ENCODE results near the gene RING1.

Gene RING1

DNA sequence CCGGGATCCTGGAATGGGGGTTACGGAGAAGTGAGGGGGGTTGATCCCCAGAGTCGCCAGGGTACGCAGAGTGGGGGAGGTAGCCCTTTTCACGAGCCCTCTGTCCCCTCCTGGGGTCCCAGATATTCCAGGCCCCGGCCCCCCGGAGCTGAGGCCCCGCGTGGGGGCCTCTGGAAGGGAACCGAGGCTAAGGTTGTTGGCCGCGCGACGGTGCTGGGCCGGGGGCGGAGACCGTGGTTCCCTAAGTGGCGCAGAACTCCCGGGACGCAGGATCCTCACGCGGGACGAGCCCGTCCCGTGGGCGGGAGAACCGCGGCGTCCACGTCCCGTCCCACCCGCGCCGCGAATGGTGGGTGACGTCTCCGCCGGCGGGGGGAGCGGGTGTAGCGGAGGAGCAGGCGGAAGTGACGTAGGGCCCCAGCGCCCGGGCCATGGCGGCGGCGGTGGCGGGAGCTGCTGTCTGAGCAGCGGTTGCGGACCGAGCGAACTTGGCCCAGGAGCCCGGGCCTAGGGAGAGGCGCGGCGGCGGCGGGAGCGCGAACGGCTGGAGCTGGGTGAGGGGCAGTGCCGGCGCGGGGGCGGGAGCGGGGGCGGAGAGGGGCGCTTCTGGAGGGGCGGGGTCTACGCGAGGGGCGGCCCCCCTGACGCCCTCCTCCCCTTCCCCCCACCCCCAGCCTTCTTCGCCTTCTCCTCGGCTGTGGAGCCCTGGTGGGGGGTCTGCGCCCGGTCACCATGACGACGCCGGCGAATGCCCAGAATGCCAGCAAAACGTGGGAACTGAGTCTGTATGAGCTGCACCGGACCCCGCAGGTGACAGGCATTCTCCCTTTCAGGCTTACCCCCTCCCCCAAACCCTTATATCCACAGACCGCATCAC is at the start of gene RING1:
Gene RING1, plus strand, starts transcription at position 410 of the 877 bp plus-strand sequence. Its CDS starts 323 bp downstream, at position 733.
- peak; percentile 71 for DNase-seq (ENCODE audit: low read depth in 2 of 2, low spot score in 1 of 2)

GRCh38 chr6:33160096-33160495 is 48.2 kb upstream of the RING1 start:
- no peak for DNase-seq (ENCODE audit: low read depth in 2 of 2, low spot score in 1 of 2)

DNA sequence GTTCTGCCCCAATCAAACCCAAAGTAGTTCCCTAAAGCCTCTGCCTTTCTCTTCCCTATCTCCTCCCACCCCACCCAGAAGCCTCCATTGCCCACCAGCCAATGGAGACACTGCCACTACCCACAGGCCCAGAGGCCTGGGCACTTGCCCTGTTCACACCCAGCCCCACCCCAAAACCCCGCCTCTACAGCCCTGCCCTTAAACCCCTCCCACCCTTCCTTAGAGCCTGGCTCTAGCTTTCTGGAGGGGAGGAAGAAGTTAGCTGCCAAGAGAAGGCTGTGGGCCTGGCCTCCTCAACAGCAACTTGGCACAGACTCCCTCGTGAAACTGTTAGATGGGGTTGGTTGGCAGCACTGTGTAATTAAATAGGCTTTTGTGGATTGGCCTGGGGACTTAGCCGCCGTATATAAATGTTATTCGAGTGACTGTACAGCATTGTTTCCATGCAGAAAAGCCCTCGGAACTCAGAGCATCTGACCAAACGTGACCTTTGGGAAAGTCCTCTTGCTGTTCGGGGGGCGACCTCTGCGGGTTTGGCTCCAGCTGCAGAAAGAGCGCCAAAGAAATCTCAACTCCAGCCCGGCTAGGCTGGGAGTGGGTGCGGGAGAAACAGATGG is 47.5 kb upstream of the RING1 start:
- DNase-seq (ENCODE audit: low read depth in 2 of 2, low spot score in 1 of 2), result no peak

DNA sequence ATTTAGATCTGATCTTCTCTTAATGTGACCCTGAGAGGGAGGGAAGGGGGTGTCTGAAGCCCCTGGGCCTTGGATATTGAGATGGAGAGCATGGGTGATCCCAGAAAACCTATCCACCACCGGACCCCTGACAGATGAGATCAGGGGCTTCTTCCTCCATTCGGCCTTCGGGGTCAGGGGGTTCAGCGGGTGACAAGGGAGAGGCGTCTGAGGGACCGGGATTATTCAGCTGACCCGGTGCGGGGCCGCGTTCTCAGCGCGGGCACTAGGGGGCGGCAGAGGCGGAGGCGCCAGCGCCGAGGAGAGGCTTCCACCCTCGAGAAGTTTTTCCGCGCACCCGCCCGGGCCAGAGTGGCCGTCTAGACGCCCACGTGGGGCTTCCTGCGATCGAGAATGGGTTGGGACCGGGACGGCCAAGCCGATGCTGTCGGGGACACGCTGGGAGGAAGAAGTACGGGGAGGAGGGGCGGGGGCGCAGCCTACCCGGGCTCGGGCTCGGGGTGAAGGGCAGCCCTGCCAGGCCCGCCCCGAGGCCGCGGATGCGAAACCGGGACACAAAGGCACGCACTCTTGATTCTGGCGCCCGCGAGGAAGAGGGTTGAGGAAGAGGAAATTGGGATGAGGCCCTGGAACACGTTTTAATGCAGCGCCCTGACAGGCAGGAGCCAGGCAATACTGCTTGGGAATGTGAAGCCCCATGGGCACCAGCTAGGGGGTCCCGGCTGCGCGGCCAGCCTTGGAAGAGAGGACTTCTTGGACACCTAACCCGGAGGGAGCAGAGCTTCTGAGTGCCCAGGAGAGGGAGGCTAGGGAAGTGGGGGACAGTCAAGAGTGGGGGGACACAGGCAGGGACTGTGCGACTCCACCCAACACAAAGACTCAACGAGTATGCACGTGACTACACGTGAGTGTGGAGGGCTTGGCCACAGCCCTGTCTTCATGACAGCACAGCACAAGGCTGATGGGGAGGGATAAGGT is 46.7 kb upstream of the RING1 start:
- peak; percentile 60 to 78 for DNase-seq (ENCODE audit: low read depth in 2 of 2, low spot score in 1 of 2)

- no peak for DNase-seq (ENCODE audit: low read depth in 2 of 2, low spot score in 1 of 2)
These were observed 44.8 kb upstream of the RING1 start for GRCh38 chr6:33163540-33163939.

- DNase-seq (ENCODE audit: low read depth in 2 of 2, low spot score in 1 of 2), result no peak
These were observed 44.1 kb upstream of the RING1 start for GRCh38 chr6:33164176-33164575.

- DNase-seq (ENCODE audit: low read depth in 2 of 2, low spot score in 1 of 2), result no peak
These were observed 43.5 kb upstream of the RING1 start for GRCh38 chr6:33164665-33165373.

DNA sequence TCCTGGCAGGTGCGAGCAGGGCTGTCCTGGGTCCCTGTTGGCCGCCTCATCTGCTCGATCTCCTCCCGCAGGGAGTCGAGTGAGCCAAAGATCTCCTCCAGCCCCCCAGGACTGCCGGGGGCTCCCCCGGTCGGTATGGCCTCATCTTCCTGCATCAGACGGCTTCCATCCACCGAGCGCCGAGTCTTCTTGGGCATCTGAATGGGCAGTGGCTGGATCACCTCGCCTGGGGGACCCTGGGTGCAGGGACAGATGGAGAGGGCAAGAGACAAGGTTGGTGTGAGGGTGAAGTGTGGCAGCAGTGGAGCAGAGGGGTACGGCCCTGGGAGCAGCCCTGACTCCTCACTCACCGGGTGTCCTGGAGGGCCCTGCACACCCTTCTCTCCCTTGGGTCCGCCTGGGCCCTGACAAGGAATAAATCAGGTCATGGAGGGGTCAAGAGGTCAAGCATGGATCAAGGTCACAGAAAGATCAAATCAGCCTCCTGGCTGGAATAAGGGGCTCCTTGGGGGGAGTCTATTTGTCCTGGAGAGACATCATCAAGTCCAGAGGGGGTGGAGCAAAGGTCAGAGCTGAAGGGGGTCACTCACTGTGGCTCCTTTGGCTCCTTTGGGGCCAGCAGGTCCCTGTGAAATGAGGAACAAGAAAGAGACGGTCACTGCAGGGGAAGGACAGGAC is 42.6 kb upstream of the RING1 start:
- DNase-seq (ENCODE audit: low read depth in 2 of 2, low spot score in 1 of 2), result no peak

DNA sequence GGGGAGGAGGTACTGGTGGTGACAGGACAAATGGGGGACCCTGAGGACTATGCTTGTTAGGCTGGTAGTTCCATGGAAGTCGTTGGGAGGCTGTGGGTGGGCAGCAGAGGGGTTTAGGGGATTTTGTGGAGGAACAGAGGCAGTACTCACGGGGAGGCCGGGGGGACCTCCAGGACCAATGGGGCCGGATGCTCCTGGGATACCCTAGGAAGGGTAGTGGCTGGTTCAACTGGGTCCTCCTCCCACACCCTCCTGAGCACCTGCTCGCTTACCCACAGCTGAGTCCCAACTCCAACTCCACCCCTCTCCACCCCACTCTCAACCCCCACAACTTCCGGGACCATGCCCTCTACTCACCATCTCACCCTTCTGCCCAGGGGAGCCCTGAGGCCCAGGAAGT is 41.9 kb upstream of the RING1 start:
- no peak for DNase-seq (ENCODE audit: low read depth in 2 of 2, low spot score in 1 of 2)

DNA sequence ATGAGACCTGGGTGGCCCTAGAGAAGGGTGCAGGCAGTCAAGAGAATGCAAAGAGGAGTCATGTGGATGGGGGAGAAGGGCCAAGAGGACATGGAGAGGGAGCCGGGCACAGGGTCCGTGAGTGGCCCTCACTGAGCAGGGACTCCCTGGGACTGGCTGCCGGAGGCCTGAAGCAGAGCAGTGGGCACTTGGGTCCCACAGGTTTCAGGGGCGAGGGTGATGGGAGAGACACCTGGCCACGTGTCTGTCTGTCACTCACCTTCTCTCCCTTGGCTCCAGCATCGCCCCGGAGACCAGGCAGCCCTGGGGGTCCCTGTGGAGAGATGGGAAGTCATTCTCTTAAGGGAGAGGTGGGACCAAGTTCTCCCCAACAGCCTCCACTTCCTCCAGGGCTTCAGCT is 41.5 kb upstream of the RING1 start:
- no peak for DNase-seq (ENCODE audit: low read depth in 2 of 2, low spot score in 1 of 2)

GRCh38 chr6:33167374-33168283 is 40.7 kb upstream of the RING1 start:
- DNase-seq (ENCODE audit: low read depth in 2 of 2, low spot score in 1 of 2), result no peak

DNA sequence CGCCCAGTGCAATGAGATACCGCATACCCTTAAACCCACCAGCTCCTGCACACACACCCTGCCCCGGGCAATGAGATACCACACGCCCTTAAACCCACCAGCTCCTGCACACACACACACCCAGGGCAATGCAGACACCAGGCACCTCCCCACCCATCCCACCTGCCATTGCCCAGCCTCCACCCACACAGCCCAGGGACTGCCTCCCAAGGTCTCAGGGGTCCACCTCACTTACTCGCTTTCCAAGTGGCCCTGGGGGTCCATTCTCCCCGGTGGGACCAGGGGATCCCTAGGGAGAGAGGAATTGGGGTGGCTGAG is 40.1 kb upstream of the RING1 start:
- DNase-seq (ENCODE audit: low read depth in 2 of 2, low spot score in 1 of 2), result no peak

GRCh38 chr6:33168639-33169038 is 39.7 kb upstream of the RING1 start:
- no peak for DNase-seq (ENCODE audit: low read depth in 2 of 2, low spot score in 1 of 2)

GRCh38 chr6:33169291-33170175 is 38.8 kb upstream of the RING1 start:
- no peak for DNase-seq (ENCODE audit: low read depth in 2 of 2, low spot score in 1 of 2)

DNA sequence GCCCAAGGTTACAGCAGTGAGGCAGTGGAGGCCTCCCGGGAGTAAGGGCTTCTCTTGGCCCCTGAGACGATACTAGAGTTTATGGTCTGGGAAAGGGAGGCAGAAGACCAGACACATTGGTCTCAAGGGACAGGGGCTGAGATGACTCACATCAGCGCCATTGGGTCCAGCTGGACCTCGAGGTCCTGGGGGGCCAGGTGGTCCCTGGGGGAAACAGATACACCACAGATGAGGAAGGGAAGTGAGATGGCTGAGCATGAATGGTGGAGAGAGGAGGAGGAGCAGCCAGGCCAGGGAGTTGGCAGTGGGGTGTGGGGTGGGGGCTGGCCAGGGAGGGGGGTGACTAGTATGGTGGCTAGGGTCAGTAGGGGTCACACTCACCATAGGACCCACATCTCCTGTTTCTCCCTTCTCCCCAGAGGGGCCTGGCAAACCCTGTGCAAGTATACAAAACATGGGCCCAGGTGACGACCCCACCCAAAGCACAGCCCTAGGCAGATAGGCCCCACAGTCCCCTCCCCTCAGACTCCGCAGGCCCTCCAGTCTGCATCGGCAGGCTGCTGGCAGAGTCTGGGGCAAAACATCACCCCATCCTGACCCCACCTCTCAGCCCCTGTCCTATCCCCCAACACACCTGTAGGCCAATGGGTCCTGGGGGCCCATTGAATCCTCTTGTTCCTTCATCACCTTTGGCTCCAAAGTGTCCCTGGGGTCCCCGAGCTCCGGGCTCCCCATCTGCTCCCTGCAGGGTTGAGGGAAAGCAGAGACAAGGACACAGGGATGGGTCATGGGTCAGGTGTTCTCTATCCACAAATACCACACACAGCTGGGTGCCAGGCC is 37.9 kb upstream of the RING1 start:
- DNase-seq (ENCODE audit: low read depth in 2 of 2, low spot score in 1 of 2), result no peak

DNA sequence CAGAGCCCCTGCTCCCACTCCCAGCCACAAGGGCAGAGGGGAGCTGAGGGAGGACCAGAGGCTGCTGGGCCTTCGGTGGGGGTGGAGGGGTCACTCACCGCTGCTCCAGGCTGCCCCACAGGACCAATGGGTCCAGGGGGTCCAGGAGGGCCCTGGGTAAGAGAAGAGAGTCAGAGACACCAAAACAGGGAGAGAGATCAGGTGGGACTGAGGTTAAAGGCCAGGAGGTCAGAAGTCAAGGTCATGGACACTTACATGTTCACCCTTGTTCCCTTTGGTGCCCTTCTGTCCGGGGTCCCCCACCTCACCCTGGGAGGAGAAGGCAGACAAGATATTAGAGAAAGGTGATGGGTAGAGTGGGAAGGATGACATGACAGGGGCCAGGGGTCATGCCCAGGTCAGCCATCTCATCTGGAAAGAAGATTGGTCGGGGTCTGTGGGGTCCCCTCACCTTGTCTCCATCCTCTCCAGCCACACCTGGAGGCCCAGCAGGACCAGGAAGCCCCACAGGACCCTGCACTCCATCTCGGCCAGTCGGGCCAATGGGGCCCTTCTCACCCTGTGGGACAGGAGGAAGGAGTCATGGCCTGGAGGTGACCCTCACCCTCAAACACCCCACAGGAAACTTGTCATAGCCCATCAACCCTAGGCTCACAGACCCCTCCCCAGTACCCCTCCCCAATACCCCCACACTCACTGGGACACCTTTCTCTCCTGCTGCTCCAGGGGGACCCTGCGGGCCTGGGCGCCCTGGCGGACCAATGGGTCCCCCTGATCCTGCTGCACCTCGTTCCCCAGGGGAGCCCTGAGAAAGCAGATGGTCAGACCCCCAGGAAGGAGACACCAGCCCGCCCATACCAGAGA is 37.1 kb upstream of the RING1 start:
- no peak for DNase-seq (ENCODE audit: low read depth in 2 of 2, low spot score in 1 of 2)
